OCI-LY3 (cell line): Measurements from ENCODE around the gene DPYD.

ENCODE experiments used
- H2AFZ ChIP-seq: fragments of 200-600, 300-600 bp; shearing (Covaris generic); 2 replicates; pipeline ENCODE4 v1.6.0; 2014; ENCODE audit warnings: antibody characterized with exemption, low read depth, low read length
- H3K27ac ChIP-seq: fragments of 200-600, 300-600 bp; sonication (generic); 2 replicates; pipeline ENCODE4 v1.5.1; 2014; ENCODE audit warnings: mild to moderate bottlenecking, low read length, moderate library complexity, mixed read lengths
- H3K27me3 ChIP-seq: fragments of 200-600, 300-600 bp; sonication (generic); 2 replicates; pipeline ENCODE4 v1.6.1; 2014; ENCODE audit warnings: low read depth, low read length, mixed read lengths
- H3K36me3 ChIP-seq: fragments of 200-600, 300-600 bp; sonication (generic); replicated peaks from 2 replicates; pipeline ENCODE3; 2014; ENCODE audit warnings: low read depth, low read length, mixed read lengths
- H3K4me1 ChIP-seq: fragments of 300-600, 200-600 bp; sonication (generic); 2 replicates; pipeline ENCODE4 v1.6.1; 2014; ENCODE audit warnings: low read length, mixed read lengths
- H3K4me2 ChIP-seq: fragments of 200-600, 300-600 bp; sonication (generic); 2 replicates; pipeline ENCODE4 v1.6.1; 2014; ENCODE audit warnings: low read length, mixed read lengths
- H3K4me3 ChIP-seq: fragments of 300-600, 200-600 bp; sonication (generic); 2 replicates; pipeline ENCODE4 v1.5.1; 2014; ENCODE audit warnings: antibody characterized with exemption, mild to moderate bottlenecking, low read length, moderate library complexity
- H3K79me2 ChIP-seq: fragments of 300-600, 200-600 bp; shearing (Covaris generic); 2 replicates; pipeline ENCODE4 v1.6.1; 2014; ENCODE audit warnings: mild to moderate bottlenecking, low read length, mixed read lengths
- H3K9ac ChIP-seq: fragments of 300-600, 200-600 bp; shearing (Covaris generic); 2 replicates; pipeline ENCODE4 v1.6.0; 2014; ENCODE audit warnings: mild to moderate bottlenecking, low read length, moderate library complexity
- H3K9me3 ChIP-seq: fragments of 200-600, 300-600 bp; shearing (Covaris generic); 2 replicates; pipeline ENCODE4 v1.6.1; 2014; ENCODE audit warnings: low read length, mixed read lengths; ENCODE audit not compliant: insufficient read depth
- H4K20me1 ChIP-seq: fragments of 200-600, 300-600 bp; sonication (generic); 2 replicates; pipeline ENCODE4 v1.6.1; 2016; ENCODE audit warnings: low read length, mixed read lengths; ENCODE audit not compliant: insufficient read depth
- CTCF ChIP-seq: fragments of 200-600, 300-600 bp; sonication (generic); IDR thresholded peaks from 2 replicates; pipeline ENCODE4 v1.5.1; 2014; ENCODE audit warnings: antibody characterized with exemption, low read length, low read depth
- EZH2phosphoT487 ChIP-seq: fragments of 200-600 bp; shearing (Covaris generic); IDR thresholded peaks from 2 replicates; pipeline ENCODE4 v1.6.1; 2018; ENCODE audit warnings: antibody characterized with exemption, mixed run types, low read depth

DPYD gene

DNA sequence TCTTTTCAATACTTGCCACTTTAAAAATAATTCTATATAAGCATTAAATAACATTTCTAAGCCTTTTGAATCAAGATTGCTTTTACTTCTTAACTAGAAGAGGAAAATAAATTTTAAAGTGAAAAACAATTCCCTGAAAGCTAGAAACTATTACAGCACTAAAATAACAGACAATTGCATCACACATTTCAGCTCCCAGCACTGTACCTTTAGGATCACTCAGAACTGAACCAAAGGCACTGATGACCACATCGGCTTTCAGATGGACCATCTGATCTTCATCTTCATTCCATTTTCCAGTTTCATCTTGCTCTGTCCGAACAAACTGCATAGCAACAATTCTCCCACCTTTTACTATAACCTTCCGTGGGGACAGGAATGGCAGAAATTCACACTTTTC lies 347.3 kb downstream of the DPYD start:
- Histone ChIP-seq H3K4me2 (no peak overlapping the region), H3K4me3 (no peak overlapping the region), H3K36me3 (no peaks in the 10 kb centered on the region), H3K27me3 (no peaks in the 10 kb centered on the region), H4K20me1 (no peaks in the 10 kb centered on the region), H3K27ac (no peak overlapping the region), H3K9ac (no peak overlapping the region), H3K9me3 (no peaks in the 10 kb centered on the region), H3K4me1 (no peaks in the 10 kb centered on the region), H2AFZ (no peak overlapping the region), H3K79me2 (no peaks in the 10 kb centered on the region)
- no peak for TF ChIP-seq CTCF

GRCh38 chr1:97572561-97572960 lies 348.3 kb downstream of the DPYD start:
- no peaks in the 10 kb centered on the region for H3K27me3 ChIP-seq
- TF ChIP-seq EZH2phosphoT487 (no peak), CTCF (no peak)
- H3K4me1 ChIP-seq, result no peaks in the 10 kb centered on the region
- H3K4me3 ChIP-seq, result no peak overlapping the region
- H3K9ac ChIP-seq, result no peak overlapping the region
- no peaks in the 10 kb centered on the region for H3K9me3 ChIP-seq
- no peaks in the 10 kb centered on the region for H3K36me3 ChIP-seq
- no peak overlapping the region for H3K27ac ChIP-seq
- no peaks in the 10 kb centered on the region for H3K79me2 ChIP-seq
- H4K20me1 ChIP-seq, result no peaks in the 10 kb centered on the region
- no peak overlapping the region for H3K4me2 ChIP-seq
- H2AFZ ChIP-seq, result no peak overlapping the region

- H3K9me3 ChIP-seq, result no peaks in the 10 kb centered on the region
- TF ChIP-seq CTCF, result no peak
- no peak for TF ChIP-seq EZH2phosphoT487
These were observed 349.1 kb downstream of the DPYD start for GRCh38 chr1:97571760-97572159.

GRCh38 chr1:97570691-97571090 lies 350.1 kb downstream of the DPYD start:
- Histone ChIP-seq H3K9me3 (no peaks in the 10 kb centered on the region), H3K27ac (no peak overlapping the region), H3K36me3 (no peaks in the 10 kb centered on the region), H3K4me3 (no peak overlapping the region), H3K4me2 (no peak overlapping the region), H3K4me1 (no peaks in the 10 kb centered on the region), H3K27me3 (no peaks in the 10 kb centered on the region), H2AFZ (no peak overlapping the region), H4K20me1 (no peaks in the 10 kb centered on the region), H3K9ac (no peak overlapping the region), H3K79me2 (no peaks in the 10 kb centered on the region)
- TF ChIP-seq EZH2phosphoT487 (no peak), CTCF (no peak)

More at GRCh38 chr1:97571760-97572159, 349.1 kb downstream of the DPYD start:
- no peaks in the 10 kb centered on the region for H3K36me3 ChIP-seq
- H3K9ac ChIP-seq, result no peak overlapping the region
- no peaks in the 10 kb centered on the region for H3K4me1 ChIP-seq
- no peak overlapping the region for H2AFZ ChIP-seq
- no peaks in the 10 kb centered on the region for H4K20me1 ChIP-seq
- H3K4me2 ChIP-seq, result no peak overlapping the region
- H3K27ac ChIP-seq, result no peak overlapping the region
- H3K27me3 ChIP-seq, result no peaks in the 10 kb centered on the region
- H3K79me2 ChIP-seq, result no peaks in the 10 kb centered on the region
- H3K4me3 ChIP-seq, result no peak overlapping the region
